ENCODE data around the gene SPRN.
"Not testable (repeated sequence)": the region's sequence is repeated elsewhere in the genome, so short reads cannot be mapped to it uniquely, and the experiment has no call there.

Gene SPRN

DNA sequence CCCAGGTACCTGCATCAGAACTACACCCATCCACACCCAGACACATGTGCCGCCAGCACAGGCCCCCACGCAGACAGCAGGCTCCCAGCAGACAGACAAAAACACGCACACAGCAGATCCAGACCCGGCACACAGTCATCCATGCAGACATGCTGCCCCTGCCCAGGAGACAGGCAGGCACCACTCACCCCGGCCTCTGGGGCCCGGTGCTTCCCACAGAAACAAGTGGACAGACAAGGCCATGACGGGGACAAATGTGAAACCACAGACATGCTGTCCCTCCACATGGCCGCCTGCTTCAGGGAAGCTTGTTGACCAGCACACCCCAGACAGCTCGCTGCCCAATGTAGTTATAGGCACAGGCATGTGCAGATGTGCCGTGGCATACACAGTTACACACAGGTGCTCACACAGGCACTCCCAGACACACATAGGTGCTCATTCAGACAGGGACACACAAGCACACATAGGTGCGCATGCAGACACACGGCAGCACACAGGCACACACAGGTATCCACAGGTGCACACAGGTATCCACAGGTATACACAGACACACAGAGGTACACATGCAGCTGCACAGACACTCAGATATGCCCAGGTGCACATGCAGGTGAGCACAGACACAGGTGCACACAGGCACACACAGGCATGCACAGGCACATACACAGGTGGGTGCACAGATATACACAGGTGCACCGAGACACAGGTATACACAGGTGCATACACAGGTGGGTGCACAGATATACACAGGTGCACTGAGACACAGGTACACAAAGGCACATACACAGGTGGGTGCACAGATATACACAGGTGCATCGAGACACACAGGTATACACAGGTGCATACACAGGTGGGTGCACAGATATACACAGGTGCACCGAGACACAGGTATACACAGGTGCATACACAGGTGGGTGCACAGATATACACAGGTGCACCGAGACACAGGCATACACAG lies 18.8 kb upstream of the SPRN start:
- no peak for DNase-seq (ENCODE audit: low read depth)
- no peak overlapping the region for H3K4me3 ChIP-seq (ENCODE audit: control insufficient read depth, low read depth, low read length)
- no peak for TF ChIP-seq CTCF (IDR thresholded peaks at IDR 0.05; ENCODE audit: control insufficient read depth, insufficient read depth, low read depth, low read length, missing control alignments)

DNA sequence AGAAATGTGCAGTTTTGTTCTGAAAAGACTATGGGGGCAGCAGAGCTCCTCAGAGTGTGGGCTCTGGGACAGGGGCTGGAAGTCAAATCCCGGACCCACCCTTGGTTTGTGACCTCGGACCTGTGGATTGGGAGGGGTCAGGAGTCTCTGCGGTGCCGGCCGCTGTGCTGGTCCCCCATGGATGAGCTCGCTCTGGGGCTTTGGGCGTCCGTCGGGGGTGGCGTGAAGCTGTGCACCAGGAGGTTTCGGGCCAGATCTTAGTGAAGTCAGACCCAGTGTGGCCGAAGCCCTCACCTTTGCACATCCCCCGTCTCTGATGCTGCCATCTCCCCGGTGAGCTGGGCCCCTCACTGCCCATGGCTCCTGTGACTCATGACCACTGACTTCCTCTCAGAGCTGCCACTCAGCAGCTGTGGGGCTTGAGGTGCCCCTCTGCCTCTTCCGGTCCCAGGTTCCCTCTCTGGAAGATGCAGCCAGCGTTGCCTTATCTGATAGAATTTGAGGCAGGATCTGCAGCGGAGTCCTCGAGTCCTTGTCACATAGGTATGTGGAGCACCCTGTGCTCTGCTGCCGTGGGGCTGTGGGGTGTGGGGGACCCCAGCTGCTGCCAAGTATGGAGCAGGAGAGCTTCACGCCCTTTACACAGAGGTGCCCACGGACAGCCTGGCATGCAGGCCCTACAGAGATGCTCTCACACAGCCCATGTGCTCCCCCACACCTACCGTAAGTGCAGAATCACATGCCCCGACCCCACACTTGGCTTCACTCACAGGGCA lies 18.0 kb upstream of the SPRN start:
- no peak for TF ChIP-seq CTCF (IDR thresholded peaks at IDR 0.05; ENCODE audit: control insufficient read depth, insufficient read depth, low read depth, low read length, missing control alignments)
- H3K4me3 ChIP-seq (ENCODE audit: control insufficient read depth, low read depth, low read length) = no peak overlapping the region
- DNase-seq (ENCODE audit: low read depth) = no peak

- no peak overlapping the region for H3K4me3 ChIP-seq (ENCODE audit: control insufficient read depth, low read depth, low read length)
- TF ChIP-seq CTCF (IDR thresholded peaks at IDR 0.05; ENCODE audit: control insufficient read depth, insufficient read depth, low read depth, low read length, missing control alignments) = no peak
- DNase-seq (ENCODE audit: low read depth) = no peak
Measured at GRCh38 chr10:133441780-133442179, 17.4 kb upstream of the SPRN start.

DNA sequence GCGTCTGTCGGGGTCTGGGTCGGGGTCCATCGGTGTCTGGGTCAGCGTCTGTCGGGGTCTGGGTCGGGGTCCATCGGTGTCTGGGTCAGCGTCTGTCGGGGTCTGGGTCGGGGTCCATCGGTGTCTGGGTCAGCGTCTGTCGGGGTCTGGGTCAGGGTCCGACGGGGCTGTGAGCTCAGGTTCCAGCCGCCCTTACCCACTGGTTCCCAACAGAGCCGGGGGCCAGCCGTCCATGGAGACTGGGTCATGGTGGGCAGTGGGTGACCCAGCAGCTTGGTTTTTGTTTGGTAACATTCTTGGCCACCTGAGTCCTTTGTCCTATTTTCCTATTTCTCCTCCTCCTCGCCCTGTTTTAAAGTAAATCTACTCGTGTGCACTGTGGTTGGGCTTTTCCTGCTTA lies 16.9 kb upstream of the SPRN start:
- DNase-seq (ENCODE audit: low read depth); H3K4me3 ChIP-seq (ENCODE audit: control insufficient read depth, low read depth, low read length): not testable (repeated sequence)

GRCh38 chr10:133440633-133441285 lies 16.3 kb upstream of the SPRN start:
- DNase-seq (ENCODE audit: low read depth) = no peak
- no peak overlapping the region for H3K4me3 ChIP-seq (ENCODE audit: control insufficient read depth, low read depth, low read length)
- TF ChIP-seq CTCF (IDR thresholded peaks at IDR 0.05; ENCODE audit: control insufficient read depth, insufficient read depth, low read depth, low read length, missing control alignments) = no peak

GRCh38 chr10:133439517-133440461 lies 15.4 kb upstream of the SPRN start:
- H3K4me3 ChIP-seq (ENCODE audit: control insufficient read depth, low read depth, low read length) = no peak overlapping the region
- DNase-seq (ENCODE audit: low read depth) = no peak
- TF ChIP-seq CTCF (IDR thresholded peaks at IDR 0.05; ENCODE audit: control insufficient read depth, insufficient read depth, low read depth, low read length, missing control alignments) = no peak

All from AG09309 (cell line).